Amniotic epithelial cell (primary cell): ENCODE data around the gene FUCA1.
"Not testable (repeated sequence)": the region's sequence is repeated elsewhere in the genome, so short reads cannot be mapped to it uniquely, and the experiment has no call there.

Source experiments
- DNase-seq: peaks from one replicate; pipeline ENCODE4 v3.0.0-alpha.2; 2010; ENCODE audit warnings: low read depth

FUCA1 gene

GRCh38 chr1:23895993-23896392 lies 27.9 kb upstream of the FUCA1 start:
- no peak for DNase-seq

- DNase-seq, result no peak
These were observed 27.0 kb upstream of the FUCA1 start for GRCh38 chr1:23895082-23895481.

GRCh38 chr1:23889074-23889473 lies 21.0 kb upstream of the FUCA1 start:
- no peak for DNase-seq

GRCh38 chr1:23885222-23885621 lies 17.1 kb upstream of the FUCA1 start:
- no peak for DNase-seq

- DNase-seq, result no peak
These were observed 14.7 kb upstream of the FUCA1 start for GRCh38 chr1:23882746-23883145.

- no peak for DNase-seq
These were observed 11.7 kb upstream of the FUCA1 start for GRCh38 chr1:23879809-23880208.

- DNase-seq, result no peak
These were observed 10.6 kb upstream of the FUCA1 start for GRCh38 chr1:23878668-23879067.

GRCh38 chr1:23875382-23875781 lies 7.3 kb upstream of the FUCA1 start:
- no peak for DNase-seq

GRCh38 chr1:23872421-23872820 lies 4.3 kb upstream of the FUCA1 start:
- no peak for DNase-seq

GRCh38 chr1:23869051-23869450 lies 961 bp upstream of the FUCA1 start:
- peak; percentile 31 for DNase-seq

GRCh38 chr1:23868557-23869016 lies 497 bp upstream of the FUCA1 start:
- DNase-seq, result peak; percentile 26

- DNase-seq, result no peak
These were observed 572 bp downstream of the FUCA1 start for GRCh38 chr1:23867542-23867894.

GRCh38 chr1:23865543-23865930 lies 2.6 kb downstream of the FUCA1 start:
- peak; percentile 92 for DNase-seq

- DNase-seq, result peak; percentile 64
These were observed 3.1 kb downstream of the FUCA1 start for GRCh38 chr1:23864801-23865542.

- no peak for DNase-seq
These were observed 5.5 kb downstream of the FUCA1 start for GRCh38 chr1:23862640-23863039.

GRCh38 chr1:23854568-23854967 lies 13.5 kb downstream of the FUCA1 start:
- DNase-seq, result no peak

- DNase-seq, result not testable (repeated sequence)
These were observed 15.0 kb downstream of the FUCA1 start for GRCh38 chr1:23853124-23853523.

GRCh38 chr1:23851406-23851805 lies 16.7 kb downstream of the FUCA1 start:
- not testable (repeated sequence) for DNase-seq

GRCh38 chr1:23848673-23849616 lies 19.1 kb downstream of the FUCA1 start:
- no peak for DNase-seq

GRCh38 chr1:23847482-23848095 lies 20.5 kb downstream of the FUCA1 start:
- DNase-seq, result not testable (repeated sequence)

GRCh38 chr1:23845163-23845562 lies 22.9 kb downstream of the FUCA1 start:
- no peak for DNase-seq

- no peak for DNase-seq
These were observed 24.4 kb downstream of the FUCA1 start for GRCh38 chr1:23843644-23844043.

- DNase-seq, result peak; percentile 21
These were observed 29.7 kb downstream of the FUCA1 start for GRCh38 chr1:23838401-23838866.
